ENCODE measurements around the gene NAPG. TPM values are rescaled to one million over a fixed set of nuclear protein-coding genes. Genes with fewer than 3 reads are reported as not detected.

Gene NAPG
- polyA plus RNA-seq (2013, experiment 1 of 2), result 13.8 TPM
- polyA plus RNA-seq (2013, experiment 2 of 2), result 14.8 TPM

- Histone ChIP-seq H3K27ac (replicated peaks; ENCODE audit: low read length) (peak within 1 kb of the TSS; percentile 91), H3K4me1 (ENCODE audit: control insufficient read depth in 2 of 2, insufficient read depth in 1 of 2, low read depth in 1 of 2, low read length in 2 of 2) (peaks cover 0 to 3% of the 10 kb centered on the region in 2 donors), H2AK5ac (ENCODE audit: low read depth, low read length) (no peak within 1 kb of the TSS), H3K23ac (ENCODE audit: low read depth, low read length, poor library complexity) (peak within 1 kb of the TSS; percentile 25), H2BK12ac (ENCODE audit: low read length) (no peak within 1 kb of the TSS), H3K18ac (ENCODE audit: low read length) (peak within 1 kb of the TSS; percentile 79), H3K4me2 (ENCODE audit: insufficient read depth, low read length, poor library complexity, severe bottlenecking) (peak within 1 kb of the TSS; percentile 69), H4K8ac (ENCODE audit: low read depth, low read length) (no peak within 1 kb of the TSS), H3K9ac (ENCODE audit: low read depth, low read length, poor library complexity) (peak within 1 kb of the TSS; percentile 82), H2BK15ac (ENCODE audit: low read length) (no peak within 1 kb of the TSS), H2BK5ac (ENCODE audit: low read length) (no peak within 1 kb of the TSS), H3K14ac (ENCODE audit: low read length) (no peak within 1 kb of the TSS), H3K27me3 (ENCODE audit: control insufficient read depth in 3 of 3, insufficient read depth in 3 of 3, low read depth in 1 of 3, low read length in 3 of 3) (no peaks in the 10 kb centered on the region), H3K4ac (ENCODE audit: low read length) (no peak within 1 kb of the TSS), H3K4me3 (ENCODE audit: low read length in 2 of 2) (peak within 1 kb of the TSS; percentile 80 to 88), H3K9me3 (replicated peaks in 1 of 2; ENCODE audit: control insufficient read depth in 2 of 2, insufficient read depth in 1 of 2, low read depth in 1 of 2, low read length in 2 of 2) (no peaks in the 10 kb centered on the region), H3K79me1 (ENCODE audit: low read depth, low read length) (peaks cover 6% of the 10 kb centered on the region), H2BK120ac (ENCODE audit: low read depth, low read length) (no peak within 1 kb of the TSS), H2AFZ (ENCODE audit: low read length) (peak within 1 kb of the TSS; percentile 76), H3K36me3 (replicated peaks in 1 of 2; ENCODE audit: control insufficient read depth in 2 of 2, insufficient read depth in 2 of 2, low read length in 2 of 2) (no peaks in the 10 kb centered on the region), H4K91ac (ENCODE audit: low read depth, low read length, poor library complexity) (no peak within 1 kb of the TSS)
- DNase-seq (ENCODE audit: low spot score), result peak; percentile 79
- WGBS, 2 donors (ENCODE audit: extremely low coverage in 2 of 2, insufficient read length in 2 of 2, insufficient replicate concordance in 1 of 2), result no CpG with 5 or more reads among the region's 68 CpGs
Measured at GRCh38 chr18:10525697-10526560, at the start of gene NAPG. Gene NAPG, plus strand, starts transcription at chr18:10526027. Its CDS starts 76 bp downstream, at chr18:10526103.

GRCh38 chr18:10476338-10476791 lies 49.5 kb upstream of the NAPG start:
- WGBS, 2 donors (ENCODE audit: extremely low coverage in 2 of 2, insufficient read length in 2 of 2, insufficient replicate concordance in 1 of 2), result no CpG with 5 or more reads among the region's 9 CpGs

GRCh38 chr18:10477121-10477862 lies 48.5 kb upstream of the NAPG start:
- Histone ChIP-seq H3K4me2 (ENCODE audit: insufficient read depth, low read length, poor library complexity, severe bottlenecking) (no peak overlapping the region), H3K4ac (ENCODE audit: low read length) (no peak overlapping the region), H3K27ac (replicated peaks; ENCODE audit: low read length) (no peak overlapping the region), H2AFZ (ENCODE audit: low read length) (no peak overlapping the region), H3K18ac (ENCODE audit: low read length) (no peak overlapping the region), H3K79me1 (ENCODE audit: low read depth, low read length) (no peaks in the 10 kb centered on the region), H3K14ac (ENCODE audit: low read length) (no peak overlapping the region), H3K9me3 (replicated peaks in 1 of 2; ENCODE audit: control insufficient read depth in 2 of 2, insufficient read depth in 1 of 2, low read depth in 1 of 2, low read length in 2 of 2) (peaks cover 0 to 6% of the 10 kb centered on the region in 2 donors), H4K8ac (ENCODE audit: low read depth, low read length) (no peak overlapping the region), H2AK5ac (ENCODE audit: low read depth, low read length) (no peak overlapping the region), H2BK12ac (ENCODE audit: low read length) (no peak overlapping the region), H2BK5ac (ENCODE audit: low read length) (no peak overlapping the region), H3K4me3 (ENCODE audit: low read length in 2 of 2) (no peak overlapping the region), H3K23ac (ENCODE audit: low read depth, low read length, poor library complexity) (no peak overlapping the region), H3K4me1 (ENCODE audit: control insufficient read depth in 2 of 2, insufficient read depth in 1 of 2, low read depth in 1 of 2, low read length in 2 of 2) (peaks cover 0 to 3% of the 10 kb centered on the region in 2 donors), H3K36me3 (replicated peaks in 1 of 2; ENCODE audit: control insufficient read depth in 2 of 2, insufficient read depth in 2 of 2, low read length in 2 of 2) (peaks cover 0 to 1% of the 10 kb centered on the region in 2 donors), H3K9ac (ENCODE audit: low read depth, low read length, poor library complexity) (no peak overlapping the region), H2BK120ac (ENCODE audit: low read depth, low read length) (no peak overlapping the region), H3K27me3 (ENCODE audit: control insufficient read depth in 3 of 3, insufficient read depth in 3 of 3, low read depth in 1 of 3, low read length in 3 of 3) (no peaks in the 10 kb centered on the region), H4K91ac (ENCODE audit: low read depth, low read length, poor library complexity) (no peak overlapping the region), H2BK15ac (ENCODE audit: low read length) (no peak overlapping the region)
- DNase-seq (ENCODE audit: low spot score), result no peak
- WGBS, 2 donors (ENCODE audit: extremely low coverage in 2 of 2, insufficient read length in 2 of 2, insufficient replicate concordance in 1 of 2), result no CpG with 5 or more reads among the region's 3 CpGs

More at GRCh38 chr18:10476338-10476791, 49.5 kb upstream of the NAPG start:
- peaks cover 0 to 8% of the 10 kb centered on the region in 2 donors for H3K36me3 ChIP-seq (replicated peaks in 1 of 2; ENCODE audit: control insufficient read depth in 2 of 2, insufficient read depth in 2 of 2, low read length in 2 of 2)
- no peak overlapping the region for H3K4me3 ChIP-seq (ENCODE audit: low read length in 2 of 2)
- no peak overlapping the region for H3K23ac ChIP-seq (ENCODE audit: low read depth, low read length, poor library complexity)
- H3K4ac ChIP-seq (ENCODE audit: low read length), result no peak overlapping the region
- H4K91ac ChIP-seq (ENCODE audit: low read depth, low read length, poor library complexity), result no peak overlapping the region
- H2BK15ac ChIP-seq (ENCODE audit: low read length), result no peak overlapping the region
- no peak overlapping the region for H4K8ac ChIP-seq (ENCODE audit: low read depth, low read length)
- H3K27ac ChIP-seq (replicated peaks; ENCODE audit: low read length), result no peak overlapping the region
- H2BK120ac ChIP-seq (ENCODE audit: low read depth, low read length), result no peak overlapping the region
- H2BK5ac ChIP-seq (ENCODE audit: low read length), result no peak overlapping the region
- H3K9me3 ChIP-seq (replicated peaks in 1 of 2; ENCODE audit: control insufficient read depth in 2 of 2, insufficient read depth in 1 of 2, low read depth in 1 of 2, low read length in 2 of 2), result peaks cover 0 to 6% of the 10 kb centered on the region in 2 donors
- no peak overlapping the region for H3K9ac ChIP-seq (ENCODE audit: low read depth, low read length, poor library complexity)
- H2AFZ ChIP-seq (ENCODE audit: low read length), result no peak overlapping the region
- H3K14ac ChIP-seq (ENCODE audit: low read length), result no peak overlapping the region
- DNase-seq (ENCODE audit: low spot score), result no peak
- peaks cover 0 to 1% of the 10 kb centered on the region in 2 donors for H3K4me1 ChIP-seq (ENCODE audit: control insufficient read depth in 2 of 2, insufficient read depth in 1 of 2, low read depth in 1 of 2, low read length in 2 of 2)
- H3K4me2 ChIP-seq (ENCODE audit: insufficient read depth, low read length, poor library complexity, severe bottlenecking), result no peak overlapping the region
- no peak overlapping the region for H2AK5ac ChIP-seq (ENCODE audit: low read depth, low read length)
- H2BK12ac ChIP-seq (ENCODE audit: low read length), result no peak overlapping the region
- no peak overlapping the region for H3K18ac ChIP-seq (ENCODE audit: low read length)
- no peaks in the 10 kb centered on the region for H3K79me1 ChIP-seq (ENCODE audit: low read depth, low read length)
- no peaks in the 10 kb centered on the region for H3K27me3 ChIP-seq (ENCODE audit: control insufficient read depth in 3 of 3, insufficient read depth in 3 of 3, low read depth in 1 of 3, low read length in 3 of 3)

GRCh38 chr18:10477863-10478260 lies 48.0 kb upstream of the NAPG start:
- Histone ChIP-seq H3K18ac (ENCODE audit: low read length) (peak overlapping the region; percentile 75), H4K8ac (ENCODE audit: low read depth, low read length) (no peak overlapping the region), H2BK15ac (ENCODE audit: low read length) (no peak overlapping the region), H3K14ac (ENCODE audit: low read length) (no peak overlapping the region), H3K4me1 (ENCODE audit: control insufficient read depth in 2 of 2, insufficient read depth in 1 of 2, low read depth in 1 of 2, low read length in 2 of 2) (peaks cover 0 to 3% of the 10 kb centered on the region in 2 donors), H3K23ac (ENCODE audit: low read depth, low read length, poor library complexity) (no peak overlapping the region), H4K91ac (ENCODE audit: low read depth, low read length, poor library complexity) (no peak overlapping the region), H3K27me3 (ENCODE audit: control insufficient read depth in 3 of 3, insufficient read depth in 3 of 3, low read depth in 1 of 3, low read length in 3 of 3) (no peaks in the 10 kb centered on the region), H3K4ac (ENCODE audit: low read length) (no peak overlapping the region), H2BK5ac (ENCODE audit: low read length) (no peak overlapping the region), H3K9me3 (replicated peaks in 1 of 2; ENCODE audit: control insufficient read depth in 2 of 2, insufficient read depth in 1 of 2, low read depth in 1 of 2, low read length in 2 of 2) (peaks cover 0 to 6% of the 10 kb centered on the region in 2 donors), H3K9ac (ENCODE audit: low read depth, low read length, poor library complexity) (peak overlapping the region; percentile 7), H2AK5ac (ENCODE audit: low read depth, low read length) (no peak overlapping the region), H2AFZ (ENCODE audit: low read length) (no peak overlapping the region), H3K36me3 (replicated peaks in 1 of 2; ENCODE audit: control insufficient read depth in 2 of 2, insufficient read depth in 2 of 2, low read length in 2 of 2) (no peaks in the 10 kb centered on the region), H3K4me3 (ENCODE audit: low read length in 2 of 2) (peak overlapping the region in 1 of 2 donors; percentile 24), H3K79me1 (ENCODE audit: low read depth, low read length) (no peaks in the 10 kb centered on the region), H2BK120ac (ENCODE audit: low read depth, low read length) (no peak overlapping the region), H2BK12ac (ENCODE audit: low read length) (no peak overlapping the region), H3K27ac (replicated peaks; ENCODE audit: low read length) (no peak overlapping the region), H3K4me2 (ENCODE audit: insufficient read depth, low read length, poor library complexity, severe bottlenecking) (no peak overlapping the region)
- no peak for DNase-seq (ENCODE audit: low spot score)
- WGBS, 2 donors (ENCODE audit: extremely low coverage in 2 of 2, insufficient read length in 2 of 2, insufficient replicate concordance in 1 of 2), result no CpG with 5 or more reads among the region's 2 CpGs
